GM19455 (cell line): ENCODE measurements around the gene GPR171.
"Not testable (repeated sequence)": the region's sequence is repeated elsewhere in the genome, so short reads cannot be mapped to it uniquely, and the experiment has no call there.

Source experiments
- ATAC-seq: cut with Tn5 transposase; IDR thresholded peaks from one replicate; pipeline ENCODE4 v1.9.1; 2021; ENCODE audit not compliant: unreplicated experiment

Gene GPR171

DNA sequence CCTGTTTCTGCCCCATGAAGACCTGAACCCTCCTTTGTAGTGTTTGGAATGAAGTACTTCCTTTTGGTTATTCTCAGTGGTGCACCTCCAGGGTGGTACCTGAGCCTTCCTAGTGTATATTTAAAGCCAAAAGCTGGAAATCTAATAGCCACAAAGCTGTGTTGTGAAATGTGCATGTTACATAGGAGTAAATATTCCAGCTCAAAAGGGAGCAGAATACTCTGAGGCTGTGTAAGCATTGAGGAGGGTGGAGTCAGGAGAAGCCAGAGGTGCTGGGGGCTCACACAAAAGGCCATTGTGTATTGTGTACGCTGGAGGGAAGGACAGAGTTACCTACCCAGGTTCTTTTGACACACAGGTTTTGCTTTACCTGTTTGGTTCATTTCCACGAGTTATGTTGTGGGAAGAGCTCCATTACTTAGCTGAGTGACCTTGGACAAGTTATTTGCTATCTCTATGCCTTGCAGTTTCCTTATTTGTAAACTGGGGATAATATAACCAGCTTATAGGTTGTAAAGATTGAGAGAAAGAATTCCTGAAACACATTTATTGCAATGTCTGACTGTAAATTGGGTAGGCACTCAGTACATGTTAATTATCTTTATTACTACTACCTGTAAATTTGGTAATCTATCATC lies 24.7 kb downstream of the GPR171 start:
- ATAC-seq, result no peak

DNA sequence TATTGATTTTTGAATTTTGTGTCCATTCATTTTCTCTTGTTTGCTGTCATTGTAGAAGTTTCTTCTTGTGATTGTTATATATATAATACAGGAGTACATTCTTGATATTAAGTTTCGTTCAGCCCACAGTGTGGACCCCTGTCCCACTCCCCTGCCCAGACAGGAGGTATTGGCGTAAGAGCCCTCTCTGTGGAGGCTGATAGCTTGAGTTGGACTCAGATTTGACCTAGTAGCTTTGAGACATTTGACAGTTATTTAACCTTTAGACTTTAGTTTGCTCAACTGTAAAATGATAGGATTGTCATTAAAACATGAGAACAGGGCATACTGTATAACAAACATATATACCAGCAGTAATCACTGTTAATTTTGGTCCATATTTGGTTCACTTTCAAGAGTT lies 27.1 kb downstream of the GPR171 start:
- no peak for ATAC-seq

DNA sequence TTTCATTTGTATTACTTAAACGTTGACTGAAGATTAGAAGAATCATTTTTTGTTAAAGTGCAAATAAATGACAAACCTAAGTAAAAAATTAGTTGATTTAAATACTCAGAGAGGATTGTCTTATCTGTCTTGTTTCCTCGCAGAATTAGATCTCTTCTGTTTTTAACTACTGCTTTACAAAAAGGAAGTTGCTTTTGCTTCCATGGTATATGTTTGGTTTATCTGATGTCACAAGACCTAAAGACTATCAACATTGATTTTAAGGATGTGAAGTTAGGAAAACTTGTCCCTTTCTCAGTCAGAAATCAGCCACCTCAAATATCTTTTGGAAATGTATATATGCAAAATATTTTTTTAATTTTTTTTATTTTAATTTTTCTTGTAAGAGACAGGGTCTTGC lies 28.7 kb downstream of the GPR171 start:
- no peak for ATAC-seq

DNA sequence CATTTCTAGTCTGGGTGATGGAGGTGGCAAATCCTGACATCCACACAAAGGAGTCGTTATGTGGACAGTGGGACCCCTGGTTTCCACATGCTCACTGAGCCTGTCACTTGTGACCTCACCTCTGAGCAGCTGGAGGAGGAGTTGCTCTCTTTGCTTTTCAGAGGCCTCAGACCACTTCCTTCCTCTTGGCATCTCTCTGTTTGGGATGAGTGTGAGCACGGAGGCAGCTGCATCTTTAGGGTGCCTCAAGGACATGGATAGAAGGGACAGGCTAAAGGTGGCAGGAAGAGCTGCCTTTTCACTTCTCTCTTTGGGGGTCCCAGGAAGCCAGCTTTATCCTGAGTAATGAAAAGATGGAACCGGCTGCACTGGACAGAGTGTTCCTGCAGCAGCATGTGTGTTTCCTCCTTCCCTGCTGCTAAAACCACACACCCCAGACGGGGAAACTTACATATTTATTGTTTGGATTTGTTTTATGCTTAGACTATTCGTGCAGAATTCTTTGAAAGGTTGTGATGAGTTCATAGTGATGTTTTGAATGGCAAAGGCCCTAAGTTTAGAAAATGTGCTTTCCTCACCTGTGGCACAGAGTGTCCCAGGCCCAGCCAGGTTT lies 31.8 kb downstream of the GPR171 start:
- peak; percentile 59 for ATAC-seq

GRCh38 chr3:151169948-151170679 lies 32.9 kb downstream of the GPR171 start:
- ATAC-seq, result not testable (repeated sequence)

DNA sequence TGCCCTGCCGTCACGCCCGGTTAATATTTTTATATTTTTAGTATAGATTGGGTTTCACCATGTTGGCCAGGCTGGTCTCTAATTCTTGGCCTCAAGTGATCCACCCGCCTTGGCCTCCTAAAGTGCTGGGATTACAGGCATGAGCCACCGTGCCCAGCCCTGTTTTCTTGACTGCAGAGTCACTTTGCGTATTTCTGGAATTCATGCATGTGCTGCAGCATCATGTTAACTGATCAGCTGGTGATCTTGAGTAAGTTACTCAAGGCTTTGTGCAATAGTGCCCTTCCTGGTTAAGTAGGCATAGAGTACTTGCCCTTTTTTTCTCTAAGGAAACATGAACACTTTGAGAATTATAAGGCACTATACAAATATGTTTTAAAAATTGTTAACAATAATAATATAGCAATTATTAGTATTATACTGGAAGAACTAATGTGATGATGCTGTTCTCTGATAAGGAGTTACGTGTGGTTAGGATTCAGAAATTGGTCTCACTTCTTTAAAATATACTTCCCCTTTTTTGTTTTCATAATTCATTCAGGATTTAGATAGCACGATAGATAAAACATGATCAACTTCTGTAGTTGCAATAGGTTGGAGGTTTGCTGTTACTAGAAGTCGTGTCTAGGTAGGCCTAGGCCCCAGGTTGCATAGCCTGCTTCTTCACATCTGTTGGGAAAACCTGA lies 33.6 kb downstream of the GPR171 start:
- ATAC-seq, result no peak

DNA sequence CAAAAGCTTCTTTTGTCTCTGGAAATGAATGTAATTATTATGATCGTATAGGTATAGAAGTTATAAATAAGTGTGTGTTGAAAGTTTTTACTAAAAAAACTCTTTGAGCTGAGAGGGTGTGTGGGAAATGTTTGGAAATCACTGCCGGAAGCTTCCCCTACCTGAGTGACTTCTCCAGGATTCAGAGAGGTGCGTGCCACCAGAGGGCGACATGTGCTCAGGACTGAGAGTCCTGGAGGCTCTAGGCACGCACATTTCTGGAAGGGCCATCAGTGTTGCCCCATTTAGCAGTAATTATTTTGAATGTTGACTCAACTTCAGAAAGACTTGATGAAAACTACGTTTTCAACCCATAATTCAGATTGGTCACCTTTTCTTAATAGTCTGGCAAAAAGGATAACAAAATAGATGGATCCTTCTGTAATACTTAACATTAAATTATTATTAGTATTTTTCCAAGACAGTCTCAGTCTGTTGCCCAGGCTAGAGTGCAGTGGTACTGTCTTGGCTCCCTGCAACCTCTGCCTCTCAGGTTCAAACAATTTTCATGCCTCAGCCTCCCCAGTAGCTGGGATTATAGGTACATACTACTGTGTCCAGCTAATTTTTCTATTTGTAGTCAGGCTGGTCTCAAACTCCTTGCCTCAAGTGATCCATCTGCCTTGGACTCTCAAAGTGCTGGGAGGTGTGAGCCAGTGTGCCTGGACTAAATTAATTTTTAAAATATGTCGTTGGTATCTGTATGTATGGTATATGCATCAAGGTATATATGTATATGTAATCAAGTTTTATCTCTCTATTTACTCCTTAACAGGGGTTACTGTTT lies 34.5 kb downstream of the GPR171 start:
- ATAC-seq, result peak; percentile 63

- no peak for ATAC-seq
These were observed 36.9 kb downstream of the GPR171 start for GRCh38 chr3:151166161-151166560.

GRCh38 chr3:151165226-151165625 lies 37.8 kb downstream of the GPR171 start:
- no peak for ATAC-seq

GRCh38 chr3:151159806-151160205 lies 43.2 kb downstream of the GPR171 start:
- ATAC-seq, result no peak

- peak; percentile 78 for ATAC-seq
These were observed 46.3 kb downstream of the GPR171 start for GRCh38 chr3:151156618-151157216.

GRCh38 chr3:151155409-151156128 lies 47.4 kb downstream of the GPR171 start:
- ATAC-seq, result no peak

GRCh38 chr3:151154566-151154965 lies 48.5 kb downstream of the GPR171 start:
- ATAC-seq, result no peak

- no peak for ATAC-seq
These were observed 50.4 kb downstream of the GPR171 start for GRCh38 chr3:151152455-151153079.
